ENCODE data around the gene DSCAM. TPM values are rescaled to one million over a fixed set of nuclear protein-coding genes. Genes with fewer than 3 reads are reported as not detected.

Gene DSCAM
- total and polyA plus RNA-seq, 2 experiments from 2014 or later, result 0.07 TPM; not detected in 1

- TF ChIP-seq, protein P1, sequence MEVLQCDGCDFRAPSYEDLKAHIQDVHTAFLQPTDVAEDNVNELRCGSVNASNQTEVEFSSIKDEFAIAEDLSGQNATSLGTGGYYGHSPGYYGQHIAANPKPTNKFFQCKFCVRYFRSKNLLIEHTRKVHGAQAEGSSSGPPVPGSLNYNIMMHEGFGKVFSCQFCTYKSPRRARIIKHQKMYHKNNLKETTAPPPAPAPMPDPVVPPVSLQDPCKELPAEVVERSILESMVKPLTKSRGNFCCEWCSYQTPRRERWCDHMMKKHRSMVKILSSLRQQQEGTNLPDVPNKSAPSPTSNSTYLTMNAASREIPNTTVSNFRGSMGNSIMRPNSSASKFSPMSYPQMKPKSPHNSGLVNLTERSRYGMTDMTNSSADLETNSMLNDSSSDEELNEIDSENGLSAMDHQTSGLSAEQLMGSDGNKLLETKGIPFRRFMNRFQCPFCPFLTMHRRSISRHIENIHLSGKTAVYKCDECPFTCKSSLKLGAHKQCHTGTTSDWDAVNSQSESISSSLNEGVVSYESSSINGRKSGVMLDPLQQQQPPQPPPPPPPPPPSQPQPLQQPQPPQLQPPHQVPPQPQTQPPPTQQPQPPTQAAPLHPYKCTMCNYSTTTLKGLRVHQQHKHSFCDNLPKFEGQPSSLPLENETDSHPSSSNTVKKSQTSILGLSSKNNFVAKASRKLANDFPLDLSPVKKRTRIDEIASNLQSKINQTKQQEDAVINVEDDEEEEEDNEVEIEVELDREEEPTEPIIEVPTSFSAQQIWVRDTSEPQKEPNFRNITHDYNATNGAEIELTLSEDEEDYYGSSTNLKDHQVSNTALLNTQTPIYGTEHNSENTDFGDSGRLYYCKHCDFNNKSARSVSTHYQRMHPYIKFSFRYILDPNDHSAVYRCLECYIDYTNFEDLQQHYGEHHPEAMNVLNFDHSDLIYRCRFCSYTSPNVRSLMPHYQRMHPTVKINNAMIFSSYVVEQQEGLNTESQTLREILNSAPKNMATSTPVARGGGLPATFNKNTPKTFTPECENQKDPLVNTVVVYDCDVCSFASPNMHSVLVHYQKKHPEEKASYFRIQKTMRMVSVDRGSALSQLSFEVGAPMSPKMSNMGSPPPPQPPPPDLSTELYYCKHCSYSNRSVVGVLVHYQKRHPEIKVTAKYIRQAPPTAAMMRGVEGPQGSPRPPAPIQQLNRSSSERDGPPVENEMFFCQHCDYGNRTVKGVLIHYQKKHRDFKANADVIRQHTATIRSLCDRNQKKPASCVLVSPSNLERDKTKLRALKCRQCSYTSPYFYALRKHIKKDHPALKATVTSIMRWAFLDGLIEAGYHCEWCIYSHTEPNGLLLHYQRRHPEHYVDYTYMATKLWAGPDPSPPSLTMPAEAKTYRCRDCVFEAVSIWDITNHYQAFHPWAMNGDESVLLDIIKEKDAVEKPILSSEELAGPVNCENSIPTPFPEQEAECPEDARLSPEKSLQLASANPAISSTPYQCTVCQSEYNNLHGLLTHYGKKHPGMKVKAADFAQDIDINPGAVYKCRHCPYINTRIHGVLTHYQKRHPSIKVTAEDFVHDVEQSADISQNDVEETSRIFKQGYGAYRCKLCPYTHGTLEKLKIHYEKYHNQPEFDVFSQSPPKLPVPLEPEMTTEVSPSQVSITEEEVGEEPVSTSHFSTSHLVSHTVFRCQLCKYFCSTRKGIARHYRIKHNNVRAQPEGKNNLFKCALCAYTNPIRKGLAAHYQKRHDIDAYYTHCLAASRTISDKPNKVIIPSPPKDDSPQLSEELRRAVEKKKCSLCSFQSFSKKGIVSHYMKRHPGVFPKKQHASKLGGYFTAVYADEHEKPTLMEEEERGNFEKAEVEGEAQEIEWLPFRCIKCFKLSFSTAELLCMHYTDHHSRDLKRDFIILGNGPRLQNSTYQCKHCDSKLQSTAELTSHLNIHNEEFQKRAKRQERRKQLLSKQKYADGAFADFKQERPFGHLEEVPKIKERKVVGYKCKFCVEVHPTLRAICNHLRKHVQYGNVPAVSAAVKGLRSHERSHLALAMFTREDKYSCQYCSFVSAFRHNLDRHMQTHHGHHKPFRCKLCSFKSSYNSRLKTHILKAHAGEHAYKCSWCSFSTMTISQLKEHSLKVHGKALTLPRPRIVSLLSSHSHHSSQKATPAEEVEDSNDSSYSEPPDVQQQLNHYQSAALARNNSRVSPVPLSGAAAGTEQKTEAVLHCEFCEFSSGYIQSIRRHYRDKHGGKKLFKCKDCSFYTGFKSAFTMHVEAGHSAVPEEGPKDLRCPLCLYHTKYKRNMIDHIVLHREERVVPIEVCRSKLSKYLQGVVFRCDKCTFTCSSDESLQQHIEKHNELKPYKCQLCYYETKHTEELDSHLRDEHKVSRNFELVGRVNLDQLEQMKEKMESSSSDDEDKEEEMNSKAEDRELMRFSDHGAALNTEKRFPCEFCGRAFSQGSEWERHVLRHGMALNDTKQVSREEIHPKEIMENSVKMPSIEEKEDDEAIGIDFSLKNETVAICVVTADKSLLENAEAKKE (CRISPR knock-in tag; IDR thresholded peaks at IDR 0.05), result no peak
- no peak for TF ChIP-seq REST (IDR thresholded peaks at IDR 0.05; ENCODE audit: unreplicated experiment)
- no peak for TF ChIP-seq ETS1 (IDR thresholded peaks at IDR 0.05)
Observed at GRCh38 chr21:40564318-40564717, 282.6 kb downstream of the DSCAM start (continued).

DNA sequence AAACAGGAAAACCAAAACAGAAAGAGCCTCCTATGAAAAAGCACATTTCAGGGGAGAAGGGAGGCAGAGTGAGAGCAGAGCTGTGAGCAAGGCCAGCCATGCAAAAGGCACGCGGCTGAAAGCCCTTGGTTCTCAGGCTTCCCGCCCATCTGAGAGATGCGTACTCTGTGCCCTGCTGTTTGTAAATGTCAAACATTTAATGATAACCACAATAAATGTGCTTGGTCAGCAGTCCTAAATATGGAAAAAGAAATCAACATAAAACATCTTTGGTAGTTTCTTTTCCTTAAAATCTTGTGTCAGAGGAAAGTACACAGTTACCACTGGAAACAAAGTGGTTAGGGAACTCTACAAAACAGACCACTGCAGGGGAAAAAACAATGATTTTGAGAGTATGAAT lies 283.1 kb downstream of the DSCAM start:
- no peak overlapping the region for H3K27ac ChIP-seq (ENCODE audit: low read depth)
- H3K27me3 ChIP-seq (ENCODE audit: insufficient read depth), result no peaks in the 10 kb centered on the region
- H3K9me2 ChIP-seq (ENCODE audit: insufficient read depth), result no peaks in the 10 kb centered on the region
- H2AFZ ChIP-seq, result no peak overlapping the region
- Mint-ChIP-seq H3K4me1 (0 out of 3 replicates have a peak, but pooled peaks cover 2% of the 10 kb centered on the region), H3K36me3 (ENCODE audit: low read depth) (peaks cover 11% of the 10 kb centered on the region; the same call in 2 of the 3 replicates), H3K27me3 (ENCODE audit: insufficient read depth, low read depth, poor library complexity) (peaks cover 2% of the 10 kb centered on the region), H3K27ac (no peak overlapping the region), H3K4me3 (no peak overlapping the region), H3K9me3 (peaks cover 85% of the 10 kb centered on the region)
- no peaks in the 10 kb centered on the region for H3K79me2 ChIP-seq (replicated peaks; ENCODE audit: insufficient read depth)
- no peaks in the 10 kb centered on the region for H3K36me3 ChIP-seq (ENCODE audit: insufficient read depth)
- DNase-seq (ENCODE audit: low spot score) (no peak), ATAC-seq (no peak)
- no peak overlapping the region for H3K4me3 ChIP-seq
- no peaks in the 10 kb centered on the region for H3F3A ChIP-seq (replicated peaks; ENCODE audit: low read depth)
- H4K20me1 ChIP-seq (replicated peaks; ENCODE audit: insufficient read depth), result no peaks in the 10 kb centered on the region
- H3K4me2 ChIP-seq, result no peak overlapping the region
- H3K4me1 ChIP-seq (ENCODE audit: insufficient read depth), result no peaks in the 10 kb centered on the region
- TF ChIP-seq, protein P1 (CRISPR knock-in tag; IDR thresholded peaks at IDR 0.05), result no peak
- TF ChIP-seq STAT1 (IDR thresholded peaks at IDR 0.05; ENCODE audit: unreplicated experiment), result no peak

Measured in GM23338 (cell line).